ENCODE data around the gene PDZD7. TPM values are rescaled to one million over a fixed set of nuclear protein-coding genes. Genes with fewer than 3 reads are reported as not detected.

Gene PDZD7
- polyA plus RNA-seq, 1 donor from 2014 or later = 1.5 TPM

DNA sequence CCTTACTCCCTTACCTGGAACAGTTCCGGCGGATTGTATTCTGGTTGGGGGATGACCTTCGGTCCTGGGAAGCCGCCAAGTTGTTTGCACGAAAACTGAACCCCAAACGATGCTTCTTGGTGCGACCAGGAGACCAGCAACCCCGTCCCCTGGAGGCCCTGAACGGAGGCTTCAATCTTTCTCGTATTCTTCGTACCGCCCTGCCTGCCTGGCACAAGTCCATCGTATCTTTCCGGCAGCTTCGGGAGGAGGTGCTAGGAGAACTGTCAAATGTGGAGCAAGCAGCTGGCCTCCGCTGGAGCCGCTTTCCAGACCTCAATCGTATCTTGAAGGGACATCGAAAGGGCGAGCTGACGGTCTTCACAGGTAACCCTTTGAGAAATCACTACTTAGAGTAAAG is 41.8 kb downstream of the PDZD7 start:
- Histone ChIP-seq H2AFZ (ENCODE audit: low read depth, low read length) (no peak overlapping the region), H3K4me3 (ENCODE audit: low read length) (no peak overlapping the region), H4K20me1 (ENCODE audit: insufficient read depth) (no peaks in the 10 kb centered on the region), H3K27me3 (ENCODE audit: insufficient read depth, low read depth, low read length) (no peaks in the 10 kb centered on the region), H3K9ac (ENCODE audit: low read length) (no peak overlapping the region), H3K9me2 (ENCODE audit: insufficient read depth, low read length) (no peaks in the 10 kb centered on the region), H3F3A (ENCODE audit: insufficient read depth, low read length, poor library complexity, severe bottlenecking) (no peaks in the 10 kb centered on the region), H3K9me3 (ENCODE audit: low read length) (no peaks in the 10 kb centered on the region), H3K36me3 (ENCODE audit: insufficient read depth, low read length) (no peaks in the 10 kb centered on the region), H3K79me2 (replicated peaks; ENCODE audit: insufficient read depth, low read length) (peaks cover 12% of the 10 kb centered on the region), H3K4me2 (ENCODE audit: low read length) (no peak overlapping the region), H3K27ac (ENCODE audit: low read length) (no peak overlapping the region)
- TF ChIP-seq MXI1 (conservative IDR thresholded peaks at IDR 0.05; ENCODE audit: poor library complexity, severe bottlenecking) (no peak), TAF1 (IDR thresholded peaks at IDR 0.05; ENCODE audit: low read depth) (no peak), RAD21 (conservative IDR thresholded peaks at IDR 0.05) (no peak), POLR2AphosphoS5 (IDR thresholded peaks at IDR 0.05) (no peak), EP300 (conservative IDR thresholded peaks at IDR 0.05; ENCODE audit: poor library complexity, severe bottlenecking) (no peak), EZH2 (IDR thresholded peaks at IDR 0.05; ENCODE audit: borderline replicate concordance, insufficient read depth, low read length, poor library complexity, severe bottlenecking) (no peak), CTCF (IDR thresholded peaks at IDR 0.05; ENCODE audit: poor library complexity, severe bottlenecking) (no peak), SMC3 (conservative IDR thresholded peaks at IDR 0.05; ENCODE audit: poor library complexity) (no peak)
- TF ChIP-seq, protein P1, sequence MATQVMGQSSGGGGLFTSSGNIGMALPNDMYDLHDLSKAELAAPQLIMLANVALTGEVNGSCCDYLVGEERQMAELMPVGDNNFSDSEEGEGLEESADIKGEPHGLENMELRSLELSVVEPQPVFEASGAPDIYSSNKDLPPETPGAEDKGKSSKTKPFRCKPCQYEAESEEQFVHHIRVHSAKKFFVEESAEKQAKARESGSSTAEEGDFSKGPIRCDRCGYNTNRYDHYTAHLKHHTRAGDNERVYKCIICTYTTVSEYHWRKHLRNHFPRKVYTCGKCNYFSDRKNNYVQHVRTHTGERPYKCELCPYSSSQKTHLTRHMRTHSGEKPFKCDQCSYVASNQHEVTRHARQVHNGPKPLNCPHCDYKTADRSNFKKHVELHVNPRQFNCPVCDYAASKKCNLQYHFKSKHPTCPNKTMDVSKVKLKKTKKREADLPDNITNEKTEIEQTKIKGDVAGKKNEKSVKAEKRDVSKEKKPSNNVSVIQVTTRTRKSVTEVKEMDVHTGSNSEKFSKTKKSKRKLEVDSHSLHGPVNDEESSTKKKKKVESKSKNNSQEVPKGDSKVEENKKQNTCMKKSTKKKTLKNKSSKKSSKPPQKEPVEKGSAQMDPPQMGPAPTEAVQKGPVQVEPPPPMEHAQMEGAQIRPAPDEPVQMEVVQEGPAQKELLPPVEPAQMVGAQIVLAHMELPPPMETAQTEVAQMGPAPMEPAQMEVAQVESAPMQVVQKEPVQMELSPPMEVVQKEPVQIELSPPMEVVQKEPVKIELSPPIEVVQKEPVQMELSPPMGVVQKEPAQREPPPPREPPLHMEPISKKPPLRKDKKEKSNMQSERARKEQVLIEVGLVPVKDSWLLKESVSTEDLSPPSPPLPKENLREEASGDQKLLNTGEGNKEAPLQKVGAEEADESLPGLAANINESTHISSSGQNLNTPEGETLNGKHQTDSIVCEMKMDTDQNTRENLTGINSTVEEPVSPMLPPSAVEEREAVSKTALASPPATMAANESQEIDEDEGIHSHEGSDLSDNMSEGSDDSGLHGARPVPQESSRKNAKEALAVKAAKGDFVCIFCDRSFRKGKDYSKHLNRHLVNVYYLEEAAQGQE (IDR thresholded peaks at IDR 0.05; ENCODE audit: borderline replicate concordance) = no peak

DNA sequence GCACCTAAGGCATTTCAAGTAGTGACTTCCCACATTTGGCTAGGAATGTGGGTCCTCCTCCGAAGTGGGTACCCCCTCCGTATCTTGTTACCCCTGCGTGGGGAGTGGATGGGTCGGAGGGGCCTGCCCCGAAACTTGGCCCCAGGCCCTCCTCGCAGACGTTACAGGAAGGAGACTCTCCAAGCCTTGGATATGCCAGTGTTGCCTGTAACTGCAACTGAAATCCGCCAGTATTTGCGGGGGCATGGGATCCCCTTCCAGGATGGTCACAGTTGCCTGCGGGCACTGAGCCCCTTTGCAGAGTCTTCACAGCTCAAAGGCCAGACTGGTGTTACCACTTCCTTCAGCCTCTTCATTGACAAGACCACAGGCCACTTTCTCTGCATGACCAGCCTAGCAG is 42.8 kb downstream of the PDZD7 start:
- Histone ChIP-seq H3K27ac (ENCODE audit: low read length) (no peak overlapping the region), H3K79me2 (replicated peaks; ENCODE audit: insufficient read depth, low read length) (peaks cover 12% of the 10 kb centered on the region), H2AFZ (ENCODE audit: low read depth, low read length) (no peak overlapping the region), H3K9me2 (ENCODE audit: insufficient read depth, low read length) (no peaks in the 10 kb centered on the region), H3K9me3 (ENCODE audit: low read length) (no peaks in the 10 kb centered on the region), H3K27me3 (ENCODE audit: insufficient read depth, low read depth, low read length) (no peaks in the 10 kb centered on the region), H3F3A (ENCODE audit: insufficient read depth, low read length, poor library complexity, severe bottlenecking) (no peaks in the 10 kb centered on the region), H3K36me3 (ENCODE audit: insufficient read depth, low read length) (no peaks in the 10 kb centered on the region), H3K9ac (ENCODE audit: low read length) (peak overlapping the region; percentile 93), H4K20me1 (ENCODE audit: insufficient read depth) (no peaks in the 10 kb centered on the region), H3K4me2 (ENCODE audit: low read length) (peak overlapping the region; percentile 75), H3K4me3 (ENCODE audit: low read length) (peak overlapping the region; percentile 87)
- TF ChIP-seq EP300 (conservative IDR thresholded peaks at IDR 0.05; ENCODE audit: poor library complexity, severe bottlenecking) = no peak
- TF ChIP-seq POLR2AphosphoS5 (IDR thresholded peaks at IDR 0.05) = no peak
- no peak for TF ChIP-seq EZH2 (IDR thresholded peaks at IDR 0.05; ENCODE audit: borderline replicate concordance, insufficient read depth, low read length, poor library complexity, severe bottlenecking)
- no peak for TF ChIP-seq TAF1 (IDR thresholded peaks at IDR 0.05; ENCODE audit: low read depth)
- TF ChIP-seq CTCF (IDR thresholded peaks at IDR 0.05; ENCODE audit: poor library complexity, severe bottlenecking) = no peak
- TF ChIP-seq MXI1 (conservative IDR thresholded peaks at IDR 0.05; ENCODE audit: poor library complexity, severe bottlenecking) = no peak

Measured in neural cell (in vitro differentiated cells).